Effector memory CD8-positive, alpha-beta T cell (primary cell): Measurements from ENCODE around the gene SEC61A2.
A peak's percentile ranks its signal among the peaks of the same experiment; 100 is the strongest.
"Not testable (repeated sequence)": the region's sequence is repeated elsewhere in the genome, so short reads cannot be mapped to it uniquely, and the experiment has no call there.

Source experiments
- ATAC-seq: fragments of 150-1000 bp; cut with Tn5 transposase; replicated peaks from 2 replicates; pipeline ENCODE4 v1.10.0; 2021; ENCODE audit warnings: mild to moderate bottlenecking, moderate library complexity
- DNase-seq, 3 experiments: peaks; one replicate each; pipeline ENCODE4 v3.0.0; 2021
- H3K27ac Mint-ChIP-seq, 2 donors: one replicate each; pipeline ENCODE4 v1.8.0; 2022; ENCODE audit warnings: mild to moderate bottlenecking in 2 of 2, mixed read lengths in 2 of 2, moderate library complexity in 2 of 2
- H3K27me3 Mint-ChIP-seq, 2 donors: one replicate each; pipeline ENCODE4 v1.8.0; 2022; ENCODE audit warnings: mixed read lengths in 2 of 2
- H3K36me3 Mint-ChIP-seq: one replicate; pipeline ENCODE4 v1.8.0; 2022; ENCODE audit warnings: mild to moderate bottlenecking, moderate library complexity, mixed read lengths; ENCODE audit not compliant: insufficient read depth
- H3K4me1 Mint-ChIP-seq, 2 donors: one replicate each; pipeline ENCODE4 v1.8.0; 2022; ENCODE audit warnings: low read depth in 2 of 2, mixed read lengths in 2 of 2
- H3K4me3 Mint-ChIP-seq, 2 donors: one replicate each; pipeline ENCODE4 v1.8.0; 2022; ENCODE audit warnings: mild to moderate bottlenecking in 2 of 2, mixed read lengths in 2 of 2, moderate library complexity in 2 of 2
- H3K9me3 Mint-ChIP-seq, 2 donors: one replicate each; pipeline ENCODE4 v1.8.0; 2022; ENCODE audit warnings: mixed read lengths in 2 of 2

Gene SEC61A2

DNA sequence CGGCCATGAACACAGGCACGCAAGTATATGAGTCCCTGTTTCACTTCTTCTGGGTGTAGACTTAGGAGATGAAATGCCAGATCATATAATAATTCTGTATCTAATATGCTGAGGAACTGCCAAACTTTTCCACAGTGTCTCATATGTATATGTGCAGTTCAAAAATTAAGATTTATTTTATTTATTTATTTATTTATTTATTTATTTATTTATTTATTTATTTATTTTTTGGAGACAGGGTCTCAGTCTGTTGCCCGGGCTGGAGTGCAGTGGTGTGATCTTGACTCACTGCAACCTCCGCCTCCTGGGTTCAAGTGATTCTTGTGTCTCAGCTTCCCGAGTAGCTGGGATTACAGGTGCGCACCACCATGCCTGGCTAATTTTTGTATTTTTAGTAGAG lies 42.0 kb downstream of the SEC61A2 start:
- not testable (repeated sequence) for H3K9me3 Mint-ChIP-seq, H3K27ac Mint-ChIP-seq, ATAC-seq, H3K4me1 Mint-ChIP-seq, DNase-seq, H3K27me3 Mint-ChIP-seq, H3K4me3 Mint-ChIP-seq
- H3K36me3 Mint-ChIP-seq, result peaks cover 60% of the 10 kb centered on the region

DNA sequence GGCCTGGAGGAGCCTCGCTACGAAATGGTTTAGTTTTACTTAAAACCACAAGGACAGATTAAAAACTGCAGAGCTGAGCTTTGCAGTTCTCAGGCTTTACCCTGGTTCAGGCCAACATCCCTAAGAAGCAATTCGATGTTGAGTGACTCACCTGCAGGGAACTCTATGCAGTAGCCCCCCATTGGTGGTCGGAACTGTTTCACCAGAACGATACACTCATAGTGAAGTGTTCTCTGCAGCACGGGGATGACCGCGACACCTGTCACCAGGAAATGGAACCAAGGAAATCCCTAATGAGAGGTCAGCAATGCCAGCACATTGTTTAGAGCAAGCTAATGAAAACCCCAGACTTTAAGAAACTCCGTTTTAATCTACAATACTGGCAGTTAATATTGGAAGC lies 48.2 kb downstream of the SEC61A2 start:
- no peaks in the 10 kb centered on the region for H3K27me3 Mint-ChIP-seq
- no peak overlapping the region for H3K4me3 Mint-ChIP-seq
- no peak overlapping the region for H3K27ac Mint-ChIP-seq
- H3K9me3 Mint-ChIP-seq, result no peaks in the 10 kb centered on the region
- DNase-seq (no peak), ATAC-seq (no peak)
- H3K36me3 Mint-ChIP-seq, result peaks cover 56% of the 10 kb centered on the region
- H3K4me1 Mint-ChIP-seq, result peaks cover 16 to 24% of the 10 kb centered on the region in 2 donors

DNA sequence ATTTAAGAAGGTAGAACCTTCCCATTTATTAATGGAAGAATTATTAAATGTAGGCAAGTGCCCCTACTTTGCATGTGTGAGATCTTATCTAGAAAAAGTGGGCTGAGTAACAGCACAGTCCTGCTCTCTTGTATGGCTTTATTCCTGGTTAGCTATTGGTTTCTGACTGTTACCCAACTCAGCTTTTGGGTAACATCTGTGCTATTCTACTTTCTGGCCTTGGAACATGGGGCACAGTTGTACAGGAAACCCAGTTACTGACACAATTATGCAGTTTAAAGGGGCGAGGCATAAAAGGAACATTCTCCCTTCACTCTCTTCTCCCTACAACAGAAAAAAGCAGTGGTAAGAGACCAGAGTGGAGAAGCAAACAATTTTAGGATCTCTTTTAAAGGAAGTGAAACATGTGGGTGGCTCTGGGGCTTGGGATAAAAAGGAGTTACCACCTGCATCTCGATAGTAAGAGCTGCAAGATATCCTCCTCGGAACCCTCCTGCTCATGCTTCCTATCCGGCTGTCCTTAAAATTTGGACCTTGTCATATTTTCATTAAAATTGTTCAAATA lies 50.2 kb downstream of the SEC61A2 start:
- H3K4me1 Mint-ChIP-seq, result peaks cover 16 to 24% of the 10 kb centered on the region in 2 donors
- DNase-seq, result no peak
- H3K9me3 Mint-ChIP-seq, result no peaks in the 10 kb centered on the region
- H3K4me3 Mint-ChIP-seq, result no peak overlapping the region
- no peak for ATAC-seq
- H3K27ac Mint-ChIP-seq, result peak overlapping the region; percentile 82 to 94
- H3K36me3 Mint-ChIP-seq, result peaks cover 40% of the 10 kb centered on the region
- H3K27me3 Mint-ChIP-seq, result no peaks in the 10 kb centered on the region

DNA sequence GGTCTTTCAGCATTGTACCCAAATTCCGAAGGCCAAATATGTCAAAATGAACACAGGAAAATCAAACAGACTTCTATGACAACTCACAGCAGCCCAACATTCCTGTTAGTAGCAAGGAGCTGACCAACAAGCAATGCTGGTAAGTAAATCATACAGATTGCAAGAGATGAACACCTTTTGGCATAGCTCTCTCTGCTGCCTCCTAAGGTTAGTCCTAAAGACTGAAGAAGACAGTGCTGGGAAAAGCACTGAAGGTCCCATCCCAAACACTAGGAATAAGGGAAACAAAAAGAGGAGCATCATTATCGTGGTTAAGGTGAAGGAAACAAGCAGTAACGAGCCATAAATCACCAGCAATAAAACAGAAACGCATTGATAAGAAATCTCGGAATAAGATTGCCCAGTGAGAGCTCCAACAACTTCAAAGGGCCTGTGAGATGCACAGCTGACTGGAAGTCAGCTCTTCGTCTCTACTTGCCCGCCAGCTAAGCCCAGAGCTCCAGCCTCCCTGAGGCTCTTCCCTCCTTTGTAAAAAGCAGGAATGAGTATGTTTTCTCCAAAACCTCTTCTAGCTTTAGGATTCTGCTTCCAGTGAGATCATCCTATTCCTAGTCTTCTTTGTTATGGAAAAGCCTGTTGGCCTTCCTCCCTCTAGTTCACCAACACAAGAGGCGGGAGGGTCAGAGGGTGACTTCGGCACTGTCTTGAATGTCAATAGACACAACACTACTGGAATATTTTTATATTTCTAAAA lies 50.9 kb downstream of the SEC61A2 start:
- Mint-ChIP-seq H3K27me3 (no peaks in the 10 kb centered on the region), H3K4me3 (peak overlapping the region in 1 of 2 donors; percentile 62), H3K36me3 (peaks cover 44% of the 10 kb centered on the region), H3K9me3 (no peaks in the 10 kb centered on the region), H3K4me1 (peaks cover 16 to 24% of the 10 kb centered on the region in 2 donors), H3K27ac (peak overlapping the region; percentile 82 to 94)
- DNase-seq (no peak), ATAC-seq (no peak)

DNA sequence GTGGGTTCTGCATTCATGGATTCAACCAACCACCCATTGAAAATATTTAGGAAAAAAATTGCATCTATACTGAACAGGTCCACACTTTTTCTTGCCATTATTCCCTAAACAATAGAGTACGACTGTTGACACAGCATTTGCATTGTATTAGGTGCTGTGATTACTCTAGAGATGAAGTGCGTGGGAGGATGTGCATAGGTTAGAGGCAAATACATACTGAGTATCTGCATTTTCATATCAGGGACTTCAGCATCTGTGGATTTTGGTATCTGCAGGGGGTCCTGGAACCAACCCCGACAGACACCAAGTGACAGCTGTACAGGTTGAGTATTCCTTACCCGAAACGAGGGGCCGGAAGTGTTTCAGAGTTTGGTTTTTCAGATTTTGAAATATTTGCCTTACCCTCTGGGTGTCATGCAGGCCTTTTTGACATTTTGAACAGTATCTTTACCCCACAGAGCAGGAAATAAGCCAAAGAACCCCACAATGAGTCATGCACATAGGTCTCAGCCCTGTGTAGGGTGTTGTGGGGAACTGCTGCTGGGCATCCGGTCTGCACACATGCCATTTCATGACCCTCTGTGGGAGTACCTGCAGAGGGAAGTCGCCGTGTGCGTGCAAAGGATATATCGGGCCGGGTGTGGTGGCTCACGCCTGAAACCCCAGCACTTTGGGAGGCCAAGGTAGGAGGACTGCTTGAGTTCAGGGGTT lies 51.7 kb downstream of the SEC61A2 start:
- DNase-seq, result peak; percentile 62 to 67 (median 65)
- Mint-ChIP-seq H3K4me3 (peak overlapping the region; percentile 45 to 62), H3K36me3 (peaks cover 44% of the 10 kb centered on the region)

DNA sequence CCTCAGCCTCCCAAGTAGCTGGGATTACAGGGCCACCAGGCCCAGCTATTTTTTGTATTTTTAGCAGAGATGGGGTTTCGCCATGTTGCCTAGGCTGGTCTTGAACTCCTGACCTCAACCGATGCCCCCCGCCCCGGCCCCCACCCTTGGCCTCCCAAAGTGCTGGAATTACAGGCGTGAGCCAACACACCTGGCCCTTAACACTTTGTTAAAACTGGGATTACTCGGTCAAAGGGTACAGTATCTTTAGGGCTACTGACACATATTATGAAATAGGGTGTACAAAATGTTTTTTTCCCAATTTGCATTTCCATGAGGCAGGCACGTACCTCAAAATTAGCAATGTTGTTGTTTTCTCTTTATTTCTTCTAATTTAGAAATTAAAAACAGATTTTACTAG lies 54.7 kb downstream of the SEC61A2 start:
- Mint-ChIP-seq H3K36me3 (peaks cover 36% of the 10 kb centered on the region), H3K4me1 (peaks cover 20 to 33% of the 10 kb centered on the region in 2 donors), H3K27ac (no peak overlapping the region), H3K27me3 (no peaks in the 10 kb centered on the region), H3K4me3 (no peak overlapping the region), H3K9me3 (no peaks in the 10 kb centered on the region)
- DNase-seq (no peak), ATAC-seq (no peak)

More for the DNA sequence above, 51.7 kb downstream of the SEC61A2 start:
- Mint-ChIP-seq H3K4me1 (peaks cover 16 to 24% of the 10 kb centered on the region in 2 donors), H3K9me3 (no peaks in the 10 kb centered on the region), H3K27me3 (no peaks in the 10 kb centered on the region), H3K27ac (peak overlapping the region; percentile 82 to 94)
- peak; percentile 100 for ATAC-seq

DNA sequence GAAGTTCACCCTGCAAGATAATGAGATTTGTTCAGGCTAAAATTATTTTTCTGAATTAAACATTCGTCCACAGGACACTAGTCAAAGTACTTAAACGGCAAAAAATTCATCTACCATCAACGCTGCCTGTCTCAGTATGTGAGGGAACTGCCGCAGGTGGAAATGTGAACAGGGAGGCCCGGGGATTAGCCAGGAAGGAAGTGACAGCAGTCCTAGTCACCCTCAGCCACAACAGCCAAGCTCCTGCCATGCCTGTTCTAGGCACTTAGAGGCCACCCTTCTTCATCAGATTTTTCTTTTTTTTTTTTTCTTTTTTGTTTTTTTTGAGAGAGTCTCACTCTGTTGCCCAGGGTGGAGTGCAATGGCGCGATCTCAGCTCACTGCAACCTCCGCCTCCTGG lies 56.8 kb downstream of the SEC61A2 start:
- Mint-ChIP-seq H3K4me1 (peaks cover 9 to 22% of the 10 kb centered on the region in 2 donors), H3K4me3 (no peak overlapping the region), H3K27ac (peak overlapping the region; percentile 38 to 86), H3K27me3 (no peaks in the 10 kb centered on the region), H3K9me3 (no peaks in the 10 kb centered on the region), H3K36me3 (peaks cover 36% of the 10 kb centered on the region)
- no peak for DNase-seq
- ATAC-seq, result no peak

DNA sequence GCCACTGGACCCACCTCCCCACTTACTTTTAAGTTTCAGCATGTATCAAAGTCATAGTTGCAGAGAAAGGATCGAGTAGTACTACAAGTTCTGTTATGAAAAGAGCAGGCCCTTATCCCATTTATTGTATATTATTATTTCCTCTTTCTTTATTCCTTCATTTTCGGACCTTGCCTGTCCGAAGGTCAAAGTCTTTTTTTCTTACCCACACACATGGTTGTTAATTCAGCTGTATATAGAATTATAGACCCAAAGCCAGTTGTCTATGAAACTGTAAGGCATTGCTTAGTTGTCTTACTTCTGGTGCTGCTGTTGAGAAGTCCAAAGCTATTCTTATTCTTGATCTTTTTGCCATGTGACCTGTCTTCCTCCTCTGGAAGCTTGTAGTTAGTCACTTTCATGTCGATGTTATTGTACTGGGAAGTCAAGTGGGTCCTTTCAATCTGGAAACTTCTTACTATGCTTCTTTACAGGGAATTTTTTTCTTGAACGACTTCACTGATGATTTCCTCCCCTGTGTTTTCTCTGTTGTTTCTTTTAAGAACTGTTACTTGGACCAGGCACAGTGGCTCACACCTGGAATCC lies 57.9 kb downstream of the SEC61A2 start:
- H3K27ac Mint-ChIP-seq, result peak overlapping the region; percentile 49 to 86
- DNase-seq, result no peak
- H3K36me3 Mint-ChIP-seq, result peaks cover 34% of the 10 kb centered on the region
- H3K9me3 Mint-ChIP-seq, result no peaks in the 10 kb centered on the region
- H3K4me1 Mint-ChIP-seq, result peaks cover 9 to 21% of the 10 kb centered on the region in 2 donors
- no peaks in the 10 kb centered on the region for H3K27me3 Mint-ChIP-seq
- H3K4me3 Mint-ChIP-seq, result no peak overlapping the region
- no peak for ATAC-seq

DNA sequence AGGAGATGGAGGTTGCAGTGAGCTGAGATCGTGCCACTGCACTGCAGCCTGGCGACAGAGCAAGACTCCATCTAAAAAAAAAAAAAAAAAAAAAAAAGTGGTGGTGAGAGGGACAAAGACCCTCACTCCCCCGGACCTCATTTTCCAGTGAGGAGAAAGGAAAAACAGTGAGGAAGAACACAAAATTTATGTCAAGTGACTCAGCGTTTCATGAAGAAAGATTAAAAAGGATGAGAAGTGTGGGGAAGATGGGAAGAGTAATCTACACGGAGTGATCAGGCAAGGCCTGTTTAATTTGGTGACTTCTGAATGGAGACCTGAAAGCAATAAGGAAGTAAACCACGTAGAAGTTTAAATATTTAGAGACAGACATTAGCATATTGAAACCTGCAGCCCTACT lies 59.2 kb downstream of the SEC61A2 start:
- Mint-ChIP-seq H3K4me1 (peaks cover 12 to 26% of the 10 kb centered on the region in 2 donors), H3K36me3 (peaks cover 35% of the 10 kb centered on the region), H3K9me3 (no peaks in the 10 kb centered on the region), H3K4me3 (no peak overlapping the region), H3K27me3 (no peaks in the 10 kb centered on the region), H3K27ac (no peak overlapping the region)
- DNase-seq (no peak), ATAC-seq (no peak)

DNA sequence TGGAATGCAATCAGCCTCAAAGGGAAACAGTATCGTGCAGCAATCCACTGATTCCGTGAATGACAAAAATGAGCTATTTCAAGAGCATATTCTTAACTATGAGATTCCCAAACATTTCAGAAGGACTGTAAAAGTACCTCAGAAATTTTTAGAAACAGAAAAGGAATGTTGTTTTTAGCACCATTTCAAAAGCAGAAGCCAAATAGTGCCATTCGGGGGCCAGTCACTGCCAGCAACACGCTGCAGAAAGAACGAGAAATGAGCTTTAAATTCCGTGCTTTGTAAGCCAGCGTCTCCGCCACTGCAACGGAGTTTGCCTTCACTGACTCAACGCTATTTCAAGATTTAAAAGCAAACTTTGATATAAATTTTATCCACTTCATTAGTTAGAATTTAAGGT lies 59.9 kb downstream of the SEC61A2 start:
- peaks cover 35% of the 10 kb centered on the region for H3K36me3 Mint-ChIP-seq
- H3K4me3 Mint-ChIP-seq, result no peak overlapping the region
- H3K4me1 Mint-ChIP-seq, result peaks cover 16 to 31% of the 10 kb centered on the region in 2 donors
- DNase-seq (no peak), ATAC-seq (no peak)
- H3K27me3 Mint-ChIP-seq, result no peaks in the 10 kb centered on the region
- H3K27ac Mint-ChIP-seq, result no peak overlapping the region
- H3K9me3 Mint-ChIP-seq, result no peaks in the 10 kb centered on the region

DNA sequence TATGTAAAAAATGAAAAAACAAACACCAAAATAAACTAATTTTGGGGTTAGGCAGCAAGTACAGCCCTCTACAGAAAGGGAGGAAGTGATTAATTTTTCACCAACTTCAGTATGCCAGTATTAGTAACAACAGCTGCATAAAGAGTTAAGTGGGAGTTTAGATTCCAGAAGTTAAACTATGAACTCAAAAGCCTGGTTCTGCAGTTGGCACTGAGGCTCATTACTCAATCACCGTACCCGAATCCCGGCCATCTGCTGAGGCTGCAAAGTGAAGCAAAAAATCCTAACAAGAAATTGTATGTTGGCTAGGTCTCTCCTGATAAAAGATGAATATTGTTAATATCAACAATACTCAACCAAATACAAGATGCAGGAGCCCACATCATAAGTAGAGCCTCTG lies 62.2 kb downstream of the SEC61A2 start:
- Mint-ChIP-seq H3K36me3 (peaks cover 27% of the 10 kb centered on the region), H3K27me3 (no peaks in the 10 kb centered on the region), H3K27ac (no peak overlapping the region), H3K4me1 (peaks cover 30 to 48% of the 10 kb centered on the region in 2 donors), H3K4me3 (no peak overlapping the region), H3K9me3 (no peaks in the 10 kb centered on the region)
- ATAC-seq (no peak), DNase-seq (no peak)

DNA sequence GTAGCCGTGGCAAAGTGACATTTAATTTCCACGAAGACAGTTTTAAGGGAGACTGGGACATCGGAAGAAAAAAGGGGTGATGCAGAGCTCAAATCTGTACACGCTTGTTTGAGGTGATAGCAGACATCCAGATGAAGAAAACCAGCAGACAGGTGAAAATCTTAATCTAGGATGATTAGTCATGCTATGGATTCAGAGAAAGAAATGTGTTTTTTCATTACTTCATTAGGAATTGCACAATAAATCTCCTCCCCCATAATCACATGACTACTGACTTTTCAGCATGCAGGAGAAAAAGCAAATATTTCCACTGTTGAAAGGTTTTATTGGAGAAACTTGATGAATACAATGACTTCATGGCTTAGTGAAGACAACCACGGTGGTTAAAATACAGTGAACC lies 63.7 kb downstream of the SEC61A2 start:
- Mint-ChIP-seq H3K4me1 (peaks cover 30 to 46% of the 10 kb centered on the region in 2 donors), H3K4me3 (no peak overlapping the region), H3K9me3 (no peaks in the 10 kb centered on the region), H3K36me3 (peaks cover 22% of the 10 kb centered on the region), H3K27me3 (no peaks in the 10 kb centered on the region), H3K27ac (no peak overlapping the region)
- ATAC-seq (no peak), DNase-seq (no peak)

DNA sequence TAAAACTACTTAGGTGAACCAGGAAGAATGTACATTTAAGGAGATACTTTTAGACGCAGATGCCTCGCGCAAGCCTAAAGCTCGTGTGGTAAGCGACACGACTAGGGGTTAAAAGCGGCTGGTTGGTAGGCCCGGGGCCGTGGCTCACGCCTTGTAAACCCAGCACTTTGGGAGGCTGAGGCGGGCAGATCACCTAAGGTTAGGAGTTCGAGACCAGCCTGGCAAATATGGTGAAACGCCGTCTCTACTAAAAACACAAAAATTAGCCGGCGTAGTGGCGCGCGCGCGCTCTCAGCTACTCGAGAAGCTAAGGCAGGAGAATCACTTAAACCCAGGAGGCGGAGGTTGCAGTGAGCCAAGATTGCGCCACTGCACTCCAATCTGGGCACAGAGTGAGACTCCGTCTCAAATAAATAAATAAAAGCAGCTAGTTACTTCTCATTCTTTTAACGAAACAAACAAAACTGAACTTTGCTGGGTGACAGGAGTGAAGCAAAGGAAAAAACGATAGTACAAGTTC lies 65.3 kb downstream of the SEC61A2 start:
- peaks cover 34% of the 10 kb centered on the region for H3K36me3 Mint-ChIP-seq
- H3K4me1 Mint-ChIP-seq, result peaks cover 31 to 46% of the 10 kb centered on the region in 2 donors
- no peaks in the 10 kb centered on the region for H3K27me3 Mint-ChIP-seq
- no peaks in the 10 kb centered on the region for H3K9me3 Mint-ChIP-seq
- H3K27ac Mint-ChIP-seq, result peak overlapping the region; percentile 98 to 99
- H3K4me3 Mint-ChIP-seq, result peak overlapping the region; percentile 96 to 100
- no peak for ATAC-seq
- DNase-seq, result peak in 2 of 3 experiments; percentile 14 to 24
